HG02678 (cell line): Measurements from ENCODE around the gene IMMP2L.

Source experiments
- ATAC-seq: cut with Tn5 transposase; IDR thresholded peaks from one replicate; pipeline ENCODE4 v1.9.1; 2021; ENCODE audit warnings: mild to moderate bottlenecking, moderate library complexity; ENCODE audit not compliant: unreplicated experiment

IMMP2L gene

GRCh38 chr7:110779339-110779738, 783.0 kb downstream of the IMMP2L start:
- ATAC-seq, result no peak

DNA sequence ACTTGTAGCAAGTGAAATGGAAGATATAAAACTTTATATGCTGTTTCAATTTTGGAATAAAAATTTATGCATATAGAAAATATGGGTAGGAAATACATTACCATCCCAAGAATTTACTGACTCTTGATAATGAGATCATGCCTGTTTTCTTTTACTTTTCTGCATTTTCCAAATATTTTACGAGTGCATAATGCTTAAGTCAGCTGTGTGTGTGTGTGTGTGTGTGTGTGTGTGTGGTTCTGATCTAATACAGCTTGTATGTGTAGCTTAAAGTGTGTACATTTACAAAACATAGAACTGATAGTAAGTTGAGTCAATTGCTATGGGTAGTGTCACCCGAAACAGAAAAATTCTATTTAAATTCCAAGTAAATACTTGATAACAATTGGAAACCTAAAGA, 787.2 kb downstream of the IMMP2L start:
- no peak for ATAC-seq

- no peak for ATAC-seq
Observed at GRCh38 chr7:110774071-110774470, 788.2 kb downstream of the IMMP2L start.

- no peak for ATAC-seq
Observed at GRCh38 chr7:110772615-110773014, 789.7 kb downstream of the IMMP2L start.

DNA sequence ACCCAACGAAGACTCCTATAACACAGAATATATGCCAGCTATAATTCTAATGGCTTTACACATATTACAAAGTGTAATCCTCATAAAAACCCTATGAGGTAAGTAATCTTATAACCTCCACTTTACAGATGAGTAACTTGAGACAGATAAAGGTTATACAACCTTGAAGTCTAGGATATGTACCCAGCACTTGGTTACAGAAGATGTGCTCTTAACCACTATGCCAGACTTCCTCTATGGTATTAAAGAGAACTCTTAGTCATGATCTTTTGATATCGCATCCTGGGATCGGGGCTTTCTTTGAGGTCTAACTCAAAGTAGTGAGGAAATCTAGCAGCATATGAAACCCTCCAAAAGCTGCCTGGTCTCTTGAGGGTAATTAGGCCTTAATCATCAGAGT, 790.6 kb downstream of the IMMP2L start:
- ATAC-seq, result no peak

GRCh38 chr7:110767550-110768110, 794.7 kb downstream of the IMMP2L start:
- no peak for ATAC-seq

DNA sequence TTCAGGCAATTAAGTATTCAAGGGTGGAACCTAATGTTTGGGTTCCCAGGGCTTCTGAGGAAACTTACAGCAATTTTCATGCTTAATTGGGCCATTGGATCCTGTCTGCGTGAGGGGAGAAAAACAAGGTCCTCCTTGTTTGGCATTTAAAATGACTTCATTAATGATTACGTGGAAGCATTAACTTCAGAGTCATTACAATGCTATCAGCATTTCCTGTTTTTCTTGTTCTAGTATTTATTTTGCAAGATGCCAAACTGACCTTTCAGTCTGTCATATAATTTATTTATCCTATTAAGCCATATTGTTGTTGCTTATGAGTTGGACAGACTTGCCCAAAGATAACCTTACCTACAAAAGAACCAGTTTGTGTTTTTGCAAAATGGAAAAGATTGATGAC, 795.4 kb downstream of the IMMP2L start:
- no peak for ATAC-seq

DNA sequence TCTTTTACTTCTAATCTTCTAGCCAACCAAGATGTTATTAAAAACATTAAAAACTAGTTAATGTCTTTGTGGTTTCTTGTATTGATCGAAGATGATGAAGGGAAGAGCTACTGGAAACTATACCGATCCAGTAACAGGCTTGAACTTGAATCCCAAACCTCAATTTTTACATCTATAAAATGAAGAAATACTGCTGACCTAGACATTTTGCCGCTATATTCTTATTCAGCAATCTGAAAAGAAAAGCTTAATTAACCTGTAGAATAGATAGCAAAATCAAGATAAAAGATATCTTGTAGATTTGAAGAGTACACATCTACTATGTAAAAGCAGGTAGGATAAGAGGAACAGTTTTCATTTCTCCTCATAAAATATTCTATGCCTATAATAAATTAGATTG, 797.4 kb downstream of the IMMP2L start:
- no peak for ATAC-seq

DNA sequence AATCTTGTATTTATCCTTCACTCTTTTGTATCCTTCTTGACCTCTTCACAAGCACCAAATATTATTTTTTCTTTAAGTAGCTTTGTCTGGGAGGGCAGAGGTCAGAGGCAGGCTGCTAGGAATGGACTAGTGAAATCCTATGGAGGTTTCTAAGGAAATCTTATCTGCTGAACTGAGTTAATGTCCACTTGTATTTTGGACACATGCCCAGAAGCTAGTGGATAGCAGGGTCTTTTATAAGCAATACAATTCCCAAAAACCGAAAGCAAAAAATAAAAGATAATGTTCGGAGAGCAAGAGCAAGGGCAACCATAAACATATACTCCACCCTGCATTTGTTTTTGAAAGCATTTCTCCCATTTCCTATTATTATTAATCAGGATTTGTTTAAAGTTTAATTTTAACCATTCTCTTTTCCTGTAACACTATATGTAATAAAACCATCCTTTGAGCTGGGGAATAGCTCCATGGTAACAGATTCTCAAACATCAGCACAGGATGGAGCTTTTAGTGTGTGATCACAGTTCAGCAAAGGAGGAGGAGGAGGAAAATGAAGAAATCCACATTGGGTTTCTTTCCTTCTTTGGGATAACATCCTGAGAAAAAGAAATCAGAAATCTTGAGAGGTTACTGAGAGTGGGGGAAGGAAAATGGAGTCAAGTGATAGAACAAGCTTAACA, 799.6 kb downstream of the IMMP2L start:
- no peak for ATAC-seq

DNA sequence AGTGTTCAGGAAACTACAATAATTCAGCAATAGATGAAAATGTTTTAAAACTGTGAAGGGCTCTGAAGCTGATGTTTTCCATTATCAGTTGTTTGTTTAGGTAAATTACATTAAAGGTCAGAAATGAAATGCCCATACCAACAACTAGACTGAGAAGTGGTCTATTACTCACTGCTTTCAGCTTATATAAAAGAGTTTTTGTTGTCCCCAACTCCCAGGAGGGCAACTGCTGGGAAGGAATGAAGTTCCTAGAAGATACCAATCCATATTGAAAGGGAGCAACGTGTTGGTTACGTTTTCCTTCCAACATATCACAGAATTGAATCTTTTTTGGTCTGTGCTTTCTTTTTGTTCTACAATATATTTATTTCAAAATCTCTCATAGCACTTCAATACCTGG, 802.0 kb downstream of the IMMP2L start:
- no peak for ATAC-seq

GRCh38 chr7:110759069-110759468, 803.2 kb downstream of the IMMP2L start:
- no peak for ATAC-seq

- no peak for ATAC-seq
Observed at GRCh38 chr7:110754649-110755048, 807.6 kb downstream of the IMMP2L start.

DNA sequence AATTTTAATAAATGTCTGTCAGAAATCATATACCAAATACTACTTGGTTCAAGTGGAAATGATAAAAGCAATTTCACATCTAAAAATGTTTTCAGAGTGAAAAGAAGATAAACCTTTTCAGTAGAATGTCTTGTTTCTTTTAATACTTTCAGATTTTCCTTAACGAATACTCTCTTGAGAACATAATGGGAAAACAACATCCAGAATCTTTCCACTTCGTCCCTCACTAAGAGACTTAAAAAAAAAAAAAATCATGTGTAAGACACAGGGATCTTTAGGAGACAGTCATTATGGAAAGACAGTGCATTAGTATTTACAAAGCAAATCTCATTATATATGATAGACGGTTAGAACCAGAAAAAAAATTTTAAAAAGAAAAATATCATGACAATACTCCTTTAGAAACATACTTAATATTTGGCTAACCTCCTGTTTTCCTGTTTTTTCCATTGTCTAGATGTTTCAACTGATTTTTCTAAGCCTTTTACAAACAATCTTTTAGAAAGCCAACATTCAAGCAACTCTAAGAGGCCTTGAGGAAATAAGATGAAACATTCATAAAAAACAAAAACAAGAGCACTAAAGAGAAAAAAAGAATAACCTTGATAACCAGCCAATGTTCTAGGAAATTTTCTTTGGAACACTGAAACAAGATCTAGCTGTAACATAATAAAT, 811.2 kb downstream of the IMMP2L start:
- ATAC-seq, result no peak

- no peak for ATAC-seq
Observed at GRCh38 chr7:110733221-110733620, 829.1 kb downstream of the IMMP2L start.

DNA sequence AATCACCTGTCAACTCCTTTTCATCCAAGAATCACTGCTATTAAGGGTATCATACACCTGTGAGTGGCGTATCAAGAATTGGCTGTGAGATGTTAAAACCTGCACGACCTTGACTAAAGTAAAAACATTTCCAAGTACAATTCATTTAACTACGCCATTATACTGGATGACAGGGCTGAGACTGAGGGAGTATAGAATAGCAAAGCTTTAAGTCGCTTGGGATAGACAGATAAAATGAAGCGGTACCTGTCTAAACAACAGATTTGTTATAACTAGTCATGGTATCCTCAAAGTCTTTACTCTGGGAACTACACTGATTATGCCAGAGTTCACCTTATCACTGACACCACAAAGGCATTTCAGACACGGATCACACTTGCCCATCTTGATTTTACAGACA, 837.5 kb downstream of the IMMP2L start:
- no peak for ATAC-seq

GRCh38 chr7:110721395-110721794, 840.9 kb downstream of the IMMP2L start:
- no peak for ATAC-seq

GRCh38 chr7:110720626-110721025, 841.7 kb downstream of the IMMP2L start:
- no peak for ATAC-seq

DNA sequence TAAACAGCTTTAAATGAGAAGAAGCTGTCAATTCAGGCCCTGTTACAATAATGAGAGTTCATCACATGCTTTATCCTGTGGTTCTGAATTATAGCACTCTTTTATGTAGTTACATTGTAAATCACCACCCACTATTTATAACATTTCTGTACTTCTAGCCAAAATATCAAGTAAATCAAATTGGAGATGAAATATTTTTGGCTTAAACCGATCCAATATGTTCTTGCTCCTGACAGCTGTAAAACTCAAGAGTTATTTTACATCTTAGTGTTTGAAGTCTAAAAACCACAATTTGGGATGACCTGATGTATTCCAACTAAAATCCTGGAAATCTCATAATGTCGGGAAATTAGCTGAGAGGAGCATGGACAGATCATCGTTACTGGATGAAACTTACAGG, 842.6 kb downstream of the IMMP2L start:
- ATAC-seq, result no peak

GRCh38 chr7:110718503-110719205, 843.6 kb downstream of the IMMP2L start:
- ATAC-seq, result no peak

GRCh38 chr7:110704225-110704624, 858.1 kb downstream of the IMMP2L start:
- no peak for ATAC-seq

DNA sequence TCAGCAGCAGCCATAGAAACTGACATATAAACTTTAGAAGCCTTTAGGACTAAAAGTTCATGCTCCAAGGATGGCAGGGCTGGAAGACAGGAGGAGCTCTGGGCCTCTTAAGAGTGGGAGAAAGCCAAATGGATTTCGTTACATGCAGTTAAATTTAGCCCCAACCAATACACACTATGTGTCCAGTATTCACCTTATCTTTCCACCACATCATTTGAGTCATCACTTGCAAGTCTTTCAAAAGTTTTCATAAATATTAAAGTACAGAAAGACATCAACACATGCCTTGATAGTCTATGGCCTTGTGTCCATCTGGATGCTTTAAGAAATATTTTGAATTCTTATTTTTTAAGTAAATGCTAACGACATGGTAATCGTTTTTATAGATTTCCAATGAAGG, 863.7 kb downstream of the IMMP2L start:
- ATAC-seq, result no peak

DNA sequence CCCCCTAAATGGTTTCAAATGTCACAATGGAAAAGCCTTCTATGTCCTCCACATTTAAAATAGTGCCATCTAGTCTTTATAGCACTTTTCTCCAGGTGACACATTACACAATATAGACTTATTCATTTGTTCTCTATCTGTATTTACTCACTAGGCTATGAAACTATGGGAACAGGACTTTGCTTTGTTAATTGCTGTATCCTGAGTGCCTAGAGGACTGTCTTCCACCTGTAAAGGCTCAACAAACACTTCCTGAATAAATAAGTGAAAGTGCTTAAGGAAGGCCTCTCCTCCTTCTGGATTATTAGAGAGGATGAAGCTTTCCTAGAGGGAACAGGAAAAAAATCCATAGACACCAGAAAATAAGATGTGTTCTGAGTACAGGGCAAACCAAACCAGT, 868.9 kb downstream of the IMMP2L start:
- ATAC-seq, result no peak
